ENCODE data around the gene ST8SIA6. TPM values are rescaled to one million over a fixed set of nuclear protein-coding genes. Genes with fewer than 3 reads are reported as not detected.

ST8SIA6 gene
- total and polyA plus RNA-seq, 9 of the 15 experiments (the other 6 are each of a cell fraction or from before 2014, with no cell fraction given), result 0.69 to 6.7 (median 5.0) TPM

DNA sequence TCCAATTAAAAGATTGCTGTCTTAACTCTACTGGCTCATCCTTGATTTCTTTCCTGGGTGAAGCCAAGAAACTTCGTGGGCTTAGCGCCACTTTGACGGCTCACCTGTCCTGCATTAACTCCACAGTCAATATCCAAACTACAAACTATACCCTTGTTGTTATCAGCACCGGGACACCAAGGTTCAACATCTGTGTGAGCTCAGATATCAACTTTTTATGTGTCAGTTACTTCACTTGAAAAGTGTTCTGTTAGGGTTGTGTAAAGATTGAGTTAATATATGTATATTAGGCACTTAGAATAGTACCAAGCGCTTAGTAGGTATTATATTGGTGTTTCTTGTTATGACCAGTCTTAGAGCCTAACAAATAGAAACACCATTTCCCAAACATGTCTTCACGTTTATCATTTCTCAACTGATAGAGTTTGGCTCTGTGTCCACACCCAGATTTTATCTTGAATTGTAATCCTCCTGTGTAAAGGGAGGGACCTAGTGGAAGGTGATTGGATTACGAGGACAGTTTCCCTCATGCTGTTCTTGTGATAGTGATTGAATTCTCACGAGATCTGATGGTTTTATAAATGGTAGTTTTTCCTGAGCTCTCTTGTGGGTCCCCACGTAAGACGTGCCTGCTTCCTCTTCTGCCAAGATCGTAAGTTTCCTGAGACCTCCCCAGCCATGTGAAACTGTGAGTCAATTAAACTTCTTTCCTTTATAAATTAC is 19.0 kb upstream of the ST8SIA6 start (continued):
- TF ChIP-seq, protein P1, sequence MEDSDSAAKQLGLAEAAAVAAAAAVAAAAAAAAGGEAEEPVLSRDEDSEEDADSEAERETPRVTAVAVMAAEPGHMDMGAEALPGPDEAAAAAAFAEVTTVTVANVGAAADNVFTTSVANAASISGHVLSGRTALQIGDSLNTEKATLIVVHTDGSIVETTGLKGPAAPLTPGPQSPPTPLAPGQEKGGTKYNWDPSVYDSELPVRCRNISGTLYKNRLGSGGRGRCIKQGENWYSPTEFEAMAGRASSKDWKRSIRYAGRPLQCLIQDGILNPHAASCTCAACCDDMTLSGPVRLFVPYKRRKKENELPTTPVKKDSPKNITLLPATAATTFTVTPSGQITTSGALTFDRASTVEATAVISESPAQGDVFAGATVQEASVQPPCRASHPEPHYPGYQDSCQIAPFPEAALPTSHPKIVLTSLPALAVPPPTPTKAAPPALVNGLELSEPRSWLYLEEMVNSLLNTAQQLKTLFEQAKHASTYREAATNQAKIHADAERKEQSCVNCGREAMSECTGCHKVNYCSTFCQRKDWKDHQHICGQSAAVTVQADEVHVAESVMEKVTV (CRISPR knock-in tag; IDR thresholded peaks at IDR 0.05), result no peak
- TF ChIP-seq, protein P2, sequence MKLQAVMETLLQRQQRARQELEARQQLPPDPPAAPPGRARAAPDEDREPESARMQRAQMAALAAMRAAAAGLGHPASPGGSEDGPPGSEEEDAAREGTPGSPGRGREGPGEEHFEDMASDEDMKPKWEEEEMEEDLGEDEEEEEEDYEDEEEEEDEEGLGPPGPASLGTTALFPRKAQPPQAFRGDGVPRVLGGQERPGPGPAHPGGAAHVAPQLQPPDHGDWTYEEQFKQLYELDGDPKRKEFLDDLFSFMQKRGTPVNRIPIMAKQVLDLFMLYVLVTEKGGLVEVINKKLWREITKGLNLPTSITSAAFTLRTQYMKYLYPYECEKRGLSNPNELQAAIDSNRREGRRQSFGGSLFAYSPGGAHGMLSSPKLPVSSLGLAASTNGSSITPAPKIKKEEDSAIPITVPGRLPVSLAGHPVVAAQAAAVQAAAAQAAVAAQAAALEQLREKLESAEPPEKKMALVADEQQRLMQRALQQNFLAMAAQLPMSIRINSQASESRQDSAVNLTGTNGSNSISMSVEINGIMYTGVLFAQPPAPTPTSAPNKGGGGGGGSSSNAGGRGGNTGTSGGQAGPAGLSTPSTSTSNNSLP (IDR thresholded peaks at IDR 0.05; ENCODE audit: borderline replicate concordance, low read depth, low read length), result peak; percentile 21; the same call in 1 of the 2 replicates
- TF ChIP-seq BHLHE40 (IDR thresholded peaks at IDR 0.05; ENCODE audit: low read length) (peak; percentile 10; the same call in 1 of the 2 replicates), ZNF3 (CRISPR knock-in tag; IDR thresholded peaks at IDR 0.05) (no peak), YY1 (IDR thresholded peaks at IDR 0.05; ENCODE audit: borderline replicate concordance in 1 of 3, control insufficient read depth in 1 of 3, extremely low read depth in 1 of 3, insufficient read depth in 3 of 3, insufficient read length in 1 of 3, insufficient replicate concordance in 2 of 3, low read depth in 1 of 3, low read length in 2 of 3) (no peak), ZNF780A (CRISPR knock-in tag; IDR thresholded peaks at IDR 0.05) (no peak), NFRKB (IDR thresholded peaks at IDR 0.05; ENCODE audit: low read depth) (0 out of 2 replicates have a peak, but pooled peaks have one; percentile 37), ZNF592 (IDR thresholded peaks at IDR 0.05) (0 out of 2 replicates have a peak, but pooled peaks have one; percentile 53), ZNF717 (CRISPR knock-in tag; IDR thresholded peaks at IDR 0.05) (no peak), TBL1XR1 (IDR thresholded peaks at IDR 0.05; ENCODE audit: low read length in 2 of 2) (peak in 1 of 2 experiments; percentile 18; a peak in 1 of 4 replicates), NR1H2 (CRISPR knock-in tag; IDR thresholded peaks at IDR 0.05) (no peak), SLC30A9 (CRISPR knock-in tag; IDR thresholded peaks at IDR 0.05) (no peak), ZNF239 (CRISPR knock-in tag; IDR thresholded peaks at IDR 0.05) (no peak), ARID1B (IDR thresholded peaks at IDR 0.05) (peak; percentile 82), EP400 (IDR thresholded peaks at IDR 0.05) (0 out of 2 replicates have a peak, but pooled peaks have one; percentile 23), ZNF507 (tag; conservative IDR thresholded peaks at IDR 0.05) (no peak), RAD51 (IDR thresholded peaks at IDR 0.05; ENCODE audit: borderline replicate concordance, low read depth) (no peak)
- TF ChIP-seq, protein P3, sequence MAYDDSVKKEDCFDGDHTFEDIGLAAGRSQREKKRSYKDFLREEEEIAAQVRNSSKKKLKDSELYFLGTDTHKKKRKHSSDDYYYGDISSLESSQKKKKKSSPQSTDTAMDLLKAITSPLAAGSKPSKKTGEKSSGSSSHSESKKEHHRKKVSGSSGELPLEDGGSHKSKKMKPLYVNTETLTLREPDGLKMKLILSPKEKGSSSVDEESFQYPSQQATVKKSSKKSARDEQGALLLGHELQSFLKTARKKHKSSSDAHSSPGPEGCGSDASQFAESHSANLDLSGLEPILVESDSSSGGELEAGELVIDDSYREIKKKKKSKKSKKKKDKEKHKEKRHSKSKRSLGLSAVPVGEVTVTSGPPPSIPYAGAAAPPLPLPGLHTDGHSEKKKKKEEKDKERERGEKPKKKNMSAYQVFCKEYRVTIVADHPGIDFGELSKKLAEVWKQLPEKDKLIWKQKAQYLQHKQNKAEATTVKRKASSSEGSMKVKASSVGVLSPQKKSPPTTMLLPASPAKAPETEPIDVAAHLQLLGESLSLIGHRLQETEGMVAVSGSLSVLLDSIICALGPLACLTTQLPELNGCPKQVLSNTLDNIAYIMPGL (CRISPR knock-in tag; IDR thresholded peaks at IDR 0.05), result no peak

Data from K562 (cell line).